RPMI8226 (cell line): ENCODE measurements around the gene OR2L8.

Experiments used
- DNase-seq: peaks from one replicate; pipeline ENCODE4 v3.0.0-alpha.2; 2015

Gene OR2L8, protein sequence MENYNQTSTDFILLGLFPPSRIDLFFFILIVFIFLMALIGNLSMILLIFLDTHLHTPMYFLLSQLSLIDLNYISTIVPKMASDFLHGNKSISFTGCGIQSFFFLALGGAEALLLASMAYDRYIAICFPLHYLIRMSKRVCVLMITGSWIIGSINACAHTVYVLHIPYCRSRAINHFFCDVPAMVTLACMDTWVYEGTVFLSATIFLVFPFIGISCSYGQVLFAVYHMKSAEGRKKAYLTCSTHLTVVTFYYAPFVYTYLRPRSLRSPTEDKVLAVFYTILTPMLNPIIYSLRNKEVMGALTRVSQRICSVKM

DNA sequence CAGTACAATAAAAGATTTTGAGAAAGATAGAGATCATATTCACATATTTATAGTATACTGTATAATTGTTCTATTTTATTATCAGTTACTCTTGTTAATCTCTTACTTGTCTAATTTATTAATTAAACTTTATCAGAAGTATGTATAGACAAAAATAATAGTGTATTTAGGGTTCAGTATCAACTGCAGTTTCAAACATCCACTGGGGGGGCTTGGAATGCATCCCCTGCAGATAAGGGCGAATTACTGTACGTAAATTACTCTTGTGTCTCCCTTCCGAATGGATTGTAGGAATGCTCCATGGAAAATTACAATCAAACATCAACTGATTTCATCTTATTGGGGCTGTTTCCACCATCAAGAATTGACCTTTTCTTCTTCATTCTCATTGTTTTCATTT is at the start of gene OR2L8:
TSS of gene OR2L8 (plus strand) at position 301 of the 400 bp plus-strand sequence. CDS start at position 301, 0 bp downstream.
- DNase-seq: no peak

DNA sequence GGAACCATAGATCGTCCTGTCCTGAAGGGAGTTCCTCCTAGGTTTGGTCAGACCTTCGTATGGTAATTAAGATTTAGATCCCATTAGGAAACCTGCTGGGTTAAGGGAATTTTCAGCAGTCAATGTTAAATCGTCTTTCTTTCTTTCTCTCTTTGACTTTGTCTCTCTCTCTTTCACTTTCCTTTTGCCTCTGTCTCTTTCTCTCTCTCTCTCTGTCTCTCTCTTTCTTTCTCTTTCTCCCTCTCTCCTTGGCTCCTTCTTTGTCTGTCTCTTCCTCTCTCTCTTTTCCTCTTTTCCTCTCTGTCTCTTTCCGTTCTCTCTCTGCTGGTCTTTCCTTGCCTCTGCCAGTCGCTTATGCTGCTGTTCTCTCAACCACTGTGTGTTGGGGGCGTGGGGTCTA is 44.5 kb upstream of the OR2L8 start:
- DNase-seq: no peak

DNA sequence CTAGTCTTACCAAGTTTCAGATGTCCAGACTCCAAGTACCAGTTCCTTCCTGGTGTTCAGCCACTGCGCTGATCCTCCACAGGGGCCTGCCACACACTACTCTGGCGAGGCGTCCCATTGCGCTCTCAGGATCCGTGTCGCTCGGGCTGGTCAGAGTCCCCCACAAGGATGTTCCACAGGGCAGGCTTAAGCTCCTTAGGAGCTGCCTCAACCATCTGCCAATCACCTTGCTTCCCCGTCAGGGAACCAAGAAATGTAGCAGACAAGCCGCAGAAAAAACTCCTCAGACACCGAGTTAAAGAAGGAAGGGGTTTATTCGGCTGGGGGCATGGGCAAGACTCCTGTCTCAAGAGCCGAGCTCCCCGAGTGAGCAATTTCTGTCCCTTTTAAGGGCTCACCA is 43.5 kb upstream of the OR2L8 start:
- DNase-seq: no peak

DNA sequence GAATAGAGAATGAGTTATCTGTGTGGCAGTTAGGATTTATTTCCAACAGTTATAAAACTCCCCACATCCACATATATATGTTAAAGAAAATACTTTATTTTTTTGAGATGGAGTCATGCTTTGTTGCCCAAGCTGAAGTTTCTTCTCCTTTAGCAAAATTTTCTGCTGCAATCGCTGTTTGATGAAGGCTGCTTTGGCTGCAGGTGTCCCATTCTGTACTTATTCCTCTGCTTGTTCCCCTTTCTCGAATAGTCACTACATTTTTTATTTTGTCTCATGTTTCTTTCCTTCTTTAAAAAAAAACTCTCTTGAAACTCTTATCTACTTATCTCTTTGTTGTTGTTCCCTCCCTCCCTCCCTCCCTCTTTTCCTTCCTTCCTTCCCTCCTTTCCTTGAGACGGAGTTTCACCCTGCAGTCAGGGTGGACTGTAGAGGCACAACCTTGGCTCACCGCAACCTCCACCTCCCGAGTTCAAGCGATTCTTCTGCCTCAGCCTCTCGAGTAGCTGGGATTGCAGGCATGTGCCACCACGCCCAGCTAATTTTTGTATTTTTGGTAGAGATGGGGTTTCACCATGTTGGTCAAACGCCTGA is 42.7 kb upstream of the OR2L8 start:
- no peak for DNase-seq

DNA sequence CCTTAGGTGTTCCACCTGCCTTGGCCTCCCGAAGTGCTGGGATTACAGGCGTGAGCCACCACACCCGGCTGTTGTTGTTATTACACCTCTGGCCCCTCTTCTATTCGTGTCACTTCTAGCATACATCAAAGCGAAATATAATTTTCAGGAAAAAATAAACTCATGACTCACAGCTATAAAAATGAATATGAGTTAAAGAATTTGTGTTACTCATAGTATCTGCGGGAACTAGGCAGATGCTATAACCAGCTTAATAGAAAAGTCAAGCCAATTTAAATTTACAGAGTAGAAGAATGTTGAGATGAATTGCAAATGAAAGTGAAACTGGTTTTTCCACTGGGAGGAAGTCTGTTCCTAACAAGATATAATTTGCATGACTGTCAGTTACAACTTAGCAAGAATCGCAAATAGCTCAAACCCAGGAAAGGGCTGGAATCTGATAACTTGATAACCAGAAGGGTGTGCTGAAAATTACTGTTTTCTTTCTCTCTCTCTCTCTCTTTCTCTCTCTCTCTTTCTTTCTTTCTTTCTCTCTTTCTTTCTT is 42.1 kb upstream of the OR2L8 start:
- peak; percentile 49 for DNase-seq

DNA sequence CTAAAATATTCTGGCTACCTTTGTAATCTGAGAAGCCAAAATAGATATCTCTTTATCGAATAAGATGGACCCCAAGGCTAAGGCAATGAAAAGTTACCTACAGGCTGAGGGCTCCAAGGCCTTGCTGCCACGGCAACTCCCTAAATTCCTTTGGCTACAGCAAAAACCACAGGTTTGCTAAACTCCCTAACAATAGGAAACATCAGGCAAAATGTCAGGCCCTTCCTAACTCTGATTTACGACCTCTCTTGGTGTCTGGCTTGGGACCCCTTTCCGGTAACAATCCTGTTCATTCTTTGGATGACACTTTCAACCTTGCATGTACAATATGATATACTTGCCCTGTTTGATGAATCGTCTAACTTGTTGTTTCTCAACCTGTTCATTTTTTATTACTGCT is 39.9 kb upstream of the OR2L8 start:
- DNase-seq: no peak

DNA sequence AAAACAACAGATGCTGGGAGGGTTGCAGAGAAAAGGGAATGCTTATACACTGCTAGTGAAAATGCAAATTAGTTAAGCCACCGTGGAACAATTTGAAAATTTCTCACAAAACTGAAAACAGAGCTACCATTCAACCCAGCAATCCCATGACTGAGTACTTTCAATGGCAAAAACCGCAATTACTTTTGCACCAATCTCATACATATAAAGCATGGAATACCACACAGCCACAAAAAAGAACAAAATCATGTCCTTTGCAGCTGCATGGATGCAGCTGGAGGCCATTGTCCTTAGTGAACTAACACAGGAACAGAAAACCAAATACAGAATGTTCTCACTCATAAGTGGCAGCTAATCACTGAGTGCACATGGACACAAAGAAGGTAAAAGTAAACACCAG is 34.9 kb upstream of the OR2L8 start:
- DNase-seq: no peak

DNA sequence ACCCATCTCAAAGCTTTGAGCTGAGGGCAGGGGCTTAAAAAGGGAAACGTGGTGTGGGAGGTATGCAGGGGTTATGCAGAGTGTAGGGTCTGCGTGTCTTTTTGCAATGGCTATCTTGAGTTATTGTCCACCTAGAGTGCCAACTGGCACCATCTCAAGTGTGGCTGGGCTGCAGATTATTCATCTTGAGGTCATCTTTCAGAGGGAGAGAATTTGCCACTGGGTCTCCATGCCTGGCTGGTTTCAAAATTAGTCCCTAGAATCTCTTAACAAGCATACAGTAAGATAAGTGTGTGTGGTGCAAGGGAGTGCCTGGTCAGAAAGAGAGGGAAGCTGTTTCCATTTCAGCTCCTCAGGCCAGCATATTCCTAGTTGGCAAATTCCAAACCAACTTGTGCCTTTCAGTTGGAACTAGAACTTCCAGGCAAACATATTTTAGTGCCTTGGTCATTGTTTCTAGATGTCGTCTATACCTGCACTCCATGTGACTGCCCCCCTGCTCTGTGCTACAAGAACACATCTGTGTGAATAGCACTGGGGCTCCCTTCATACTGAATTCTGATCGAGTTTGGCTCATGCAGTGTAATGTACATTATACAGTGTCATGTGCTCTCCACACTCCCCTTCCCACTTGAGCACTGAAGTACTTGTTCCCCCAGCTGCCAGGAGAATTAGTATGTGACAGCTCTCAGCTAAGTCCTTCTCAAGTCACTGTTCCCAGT is 33.6 kb upstream of the OR2L8 start:
- DNase-seq: no peak

DNA sequence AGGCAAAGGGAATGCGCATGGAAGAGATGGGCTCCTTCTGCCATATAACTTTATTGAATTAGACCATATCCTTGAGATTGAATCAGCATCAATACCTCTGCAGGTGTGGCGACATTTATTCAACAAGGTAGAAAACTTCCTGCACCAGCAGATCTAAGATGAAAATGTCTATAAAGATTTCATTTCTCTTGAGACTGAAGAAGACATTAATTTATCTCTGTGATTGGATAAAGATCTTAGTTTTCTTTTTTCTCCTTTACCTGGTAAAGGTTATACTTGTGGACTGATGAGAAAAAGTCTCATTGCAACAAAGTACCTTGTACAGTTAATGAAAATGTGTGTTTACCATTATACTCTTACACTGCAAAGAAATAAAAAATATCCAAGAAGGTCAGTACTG is 28.7 kb upstream of the OR2L8 start, which contains the start of gene OR2T8:
TSS of gene OR2T8 (plus strand) at position 301 of the 400 bp plus-strand sequence. CDS start 766 bp downstream, outside the sequence.
- no peak for DNase-seq

DNA sequence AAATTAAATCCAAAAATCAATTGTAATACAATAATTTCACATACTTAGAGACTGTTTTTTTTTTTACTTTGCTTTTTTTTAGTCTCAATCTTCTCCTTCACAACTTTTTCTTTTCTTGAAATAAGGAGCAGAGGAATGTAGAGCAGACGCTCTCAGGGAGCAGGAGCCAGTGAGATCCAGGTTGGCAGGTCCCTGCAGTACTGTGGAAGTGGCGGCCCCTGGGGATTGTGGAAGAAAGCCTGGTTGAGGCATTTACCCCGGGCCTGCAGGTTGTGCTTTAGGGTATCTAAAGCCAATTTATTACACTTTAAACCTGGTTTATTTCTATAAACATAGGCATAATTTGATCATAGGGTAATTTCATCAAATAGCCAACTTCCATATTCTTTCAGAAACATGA is 24.7 kb upstream of the OR2L8 start:
- DNase-seq: no peak

DNA sequence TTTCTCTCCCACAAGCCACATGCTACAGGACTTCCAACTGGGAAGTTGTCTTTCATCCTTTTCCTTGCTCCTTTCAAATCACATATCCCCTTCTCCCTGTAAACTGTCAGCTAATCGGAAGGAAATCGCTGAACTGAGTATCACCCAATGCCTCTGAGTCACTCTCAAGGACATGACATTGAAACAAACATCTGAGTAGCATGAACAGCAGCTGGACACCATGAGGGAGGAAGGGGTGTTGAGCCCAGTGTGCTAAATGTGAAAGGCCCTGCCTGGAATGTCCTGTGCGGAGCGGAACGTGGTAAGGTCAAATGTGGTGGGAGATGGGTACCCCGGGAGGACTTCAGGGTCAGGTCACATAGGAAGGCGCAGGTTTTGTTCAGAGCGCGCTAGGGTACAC is 23.8 kb upstream of the OR2L8 start, which contains the start of gene OR2AJ1:
TSS of gene OR2AJ1 (plus strand) at position 22 of the 400 bp plus-strand sequence. CDS start 8,880 bp downstream, outside the sequence.
- no peak for DNase-seq

DNA sequence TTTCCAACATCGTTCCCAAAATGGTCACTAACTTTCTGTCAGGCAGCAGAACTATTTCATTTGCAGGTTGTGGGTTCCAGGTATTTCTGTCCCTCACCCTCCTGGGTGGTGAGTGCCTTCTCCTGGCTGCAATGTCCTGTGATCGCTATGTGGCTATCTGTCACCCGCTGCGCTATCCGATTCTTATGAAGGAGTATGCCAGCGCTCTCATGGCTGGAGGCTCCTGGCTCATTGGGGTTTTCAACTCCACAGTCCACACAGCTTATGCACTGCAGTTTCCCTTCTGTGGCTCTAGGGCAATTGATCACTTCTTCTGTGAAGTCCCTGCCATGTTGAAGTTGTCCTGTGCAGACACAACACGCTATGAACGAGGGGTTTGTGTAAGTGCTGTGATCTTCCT is 14.7 kb upstream of the OR2L8 start:
- no peak for DNase-seq

DNA sequence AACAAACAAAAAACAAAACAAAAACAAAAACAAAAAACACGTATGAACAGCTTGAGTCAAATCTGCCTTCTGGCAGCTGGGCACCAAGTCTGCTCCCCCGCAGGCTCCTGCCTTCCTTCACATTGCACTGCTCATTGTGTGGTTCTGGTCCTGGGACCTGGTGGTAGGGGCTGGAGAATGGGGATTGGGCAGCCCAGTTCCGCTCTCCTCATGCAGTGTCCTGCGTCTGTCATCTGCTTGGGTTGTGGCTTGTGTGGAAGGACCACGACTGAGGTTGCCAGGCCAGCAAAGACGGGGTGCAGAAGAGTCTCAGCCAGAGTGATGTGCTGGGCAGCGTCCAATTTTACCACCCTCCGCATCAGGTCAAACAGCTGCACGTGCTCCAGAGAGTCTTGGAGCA is 12.9 kb upstream of the OR2L8 start:
- DNase-seq: no peak

DNA sequence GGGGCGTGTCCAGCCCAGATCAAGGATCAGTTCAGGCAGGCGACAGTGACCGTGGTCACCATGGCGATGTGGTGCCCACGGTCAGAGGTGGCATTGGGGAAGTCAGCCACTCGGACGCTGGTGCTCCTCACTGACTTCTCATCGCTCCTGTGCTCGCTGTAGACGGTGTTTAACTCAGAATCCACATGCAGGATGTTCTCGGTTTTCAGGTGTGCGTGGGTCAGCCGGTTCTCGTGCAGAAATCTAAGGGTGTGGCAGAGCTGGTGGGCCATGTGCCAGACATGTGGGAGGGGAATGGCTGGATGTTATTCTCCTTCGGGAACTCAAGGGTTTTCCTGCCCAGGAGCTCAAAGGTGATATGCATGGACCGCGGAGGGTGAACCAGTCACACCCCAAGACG is 12.2 kb upstream of the OR2L8 start:
- DNase-seq: no peak

DNA sequence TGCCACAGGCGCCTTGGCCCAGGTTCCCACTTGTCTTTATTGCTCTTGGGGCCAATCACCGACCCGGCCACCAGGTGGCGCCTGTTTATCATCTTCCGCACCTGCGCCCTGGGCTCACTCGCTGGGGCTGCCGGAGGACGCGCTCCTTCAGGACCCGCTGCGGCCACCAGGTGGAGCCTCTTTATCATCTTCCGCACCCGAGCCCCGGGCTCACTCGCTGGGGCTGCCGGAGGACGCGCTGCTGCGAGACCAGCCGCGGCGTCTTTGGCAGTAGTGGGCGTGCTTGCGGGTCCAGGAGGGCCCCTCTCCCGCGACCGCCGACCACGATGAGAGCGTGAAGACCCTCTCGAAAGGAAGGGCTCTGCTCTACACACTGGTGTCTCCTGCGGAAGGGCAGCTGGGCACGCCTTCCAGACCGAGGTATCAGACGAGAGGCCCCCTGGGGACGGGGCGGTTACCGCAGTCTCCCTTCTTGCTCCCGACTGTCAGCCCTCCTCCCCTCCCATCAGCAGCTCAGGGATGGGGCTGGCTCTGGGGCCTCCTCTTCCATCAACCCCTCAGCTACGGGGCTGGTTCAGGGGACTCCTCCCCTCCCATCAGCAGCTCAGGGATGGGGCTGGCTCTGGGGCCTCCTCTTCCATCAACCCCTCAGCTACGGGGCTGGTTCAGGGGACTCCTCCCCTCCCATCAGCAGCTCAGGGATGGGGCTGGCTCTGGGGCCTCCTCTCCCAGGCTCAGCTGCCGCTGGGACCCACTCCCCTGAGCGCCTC is 11.5 kb upstream of the OR2L8 start:
- DNase-seq: peak; percentile 93

DNA sequence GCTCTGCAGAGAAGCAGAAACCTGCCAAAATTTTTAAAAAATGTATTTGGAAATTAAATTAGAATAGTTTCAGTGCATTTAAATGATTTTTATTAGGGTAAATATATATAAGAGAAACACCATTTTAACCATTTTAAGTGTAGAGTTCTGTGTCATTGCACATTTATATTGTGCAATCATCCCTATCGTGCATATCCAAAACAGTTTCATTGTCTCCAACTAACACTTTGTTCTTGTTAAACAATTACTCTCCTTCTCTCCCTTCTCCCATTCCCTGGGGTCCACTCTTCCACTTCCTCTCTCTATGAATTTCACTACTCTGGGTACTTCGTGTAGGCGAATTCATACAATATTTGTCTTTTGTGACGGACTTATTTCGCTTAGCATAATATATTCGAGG is 6.0 kb upstream of the OR2L8 start:
- no peak for DNase-seq

DNA sequence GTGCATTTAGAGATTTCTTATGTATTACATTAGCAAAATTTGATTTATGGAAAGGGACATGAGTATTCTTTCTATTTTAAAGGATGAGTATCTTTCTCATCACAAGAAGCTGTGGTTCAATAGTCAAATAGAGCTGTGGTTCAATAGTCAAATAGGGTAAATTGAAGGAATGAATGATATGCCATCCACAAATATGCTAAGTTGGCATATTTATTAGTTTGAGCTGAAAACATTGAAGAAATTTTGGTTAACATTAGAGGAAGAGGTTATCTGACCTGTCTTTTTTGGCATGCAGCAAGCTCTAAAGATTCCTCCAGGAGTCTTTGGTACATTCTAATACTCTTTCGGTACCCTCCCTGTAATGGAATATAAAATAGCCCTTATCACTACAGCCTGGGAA is 4.8 kb downstream of the OR2L8 start:
- DNase-seq: no peak

DNA sequence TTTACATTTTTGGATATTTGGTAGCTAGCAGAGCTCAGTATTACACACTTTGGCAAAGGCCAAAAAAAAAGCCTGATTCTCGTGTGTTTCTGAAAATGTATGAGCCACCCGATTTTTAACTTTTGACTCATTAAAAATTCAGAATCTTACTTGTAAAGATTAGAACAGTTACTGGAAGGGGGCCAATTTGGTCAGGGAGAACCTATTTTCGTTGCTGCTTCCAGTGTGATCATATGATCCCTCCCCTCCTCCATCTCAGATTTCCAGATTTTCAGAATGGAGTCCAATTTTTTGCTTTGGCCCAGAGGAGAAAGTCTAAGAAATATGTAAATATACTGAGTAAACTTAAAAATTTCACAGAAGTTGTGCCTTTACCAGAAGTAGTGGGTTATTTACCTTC is 13.1 kb downstream of the OR2L8 start:
- no peak for DNase-seq

DNA sequence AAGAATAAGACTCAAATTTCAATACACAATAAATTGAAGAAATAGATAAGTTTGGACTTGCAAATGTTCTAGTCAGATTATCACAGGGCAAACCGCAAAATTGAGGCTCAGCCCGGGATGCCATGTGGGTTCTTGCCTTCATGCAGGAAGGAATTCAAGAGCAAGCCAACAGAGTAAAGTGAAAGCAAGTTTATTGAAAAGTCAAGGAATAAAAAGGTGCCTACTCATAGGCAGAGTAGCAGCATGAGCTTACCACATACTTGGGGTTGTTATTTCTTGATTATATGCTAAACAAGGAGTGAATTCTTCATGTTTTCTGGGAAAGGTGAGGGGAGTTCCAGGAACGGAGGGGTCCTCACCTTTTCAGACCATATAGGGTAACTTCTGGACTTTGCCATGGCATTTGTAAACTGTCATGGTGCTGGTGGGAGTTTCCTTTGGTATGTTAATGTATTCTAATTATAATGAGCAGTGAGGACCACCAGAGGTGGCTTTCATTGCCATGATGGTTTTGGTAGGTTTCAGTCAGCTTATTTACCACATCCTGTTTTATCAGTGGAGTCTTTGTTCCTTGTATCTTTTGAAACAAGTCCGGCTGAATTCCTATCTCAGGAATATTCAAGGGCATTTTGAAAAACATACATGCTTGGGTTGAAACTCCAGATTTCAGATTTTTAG is 14.4 kb downstream of the OR2L8 start:
- no peak for DNase-seq

DNA sequence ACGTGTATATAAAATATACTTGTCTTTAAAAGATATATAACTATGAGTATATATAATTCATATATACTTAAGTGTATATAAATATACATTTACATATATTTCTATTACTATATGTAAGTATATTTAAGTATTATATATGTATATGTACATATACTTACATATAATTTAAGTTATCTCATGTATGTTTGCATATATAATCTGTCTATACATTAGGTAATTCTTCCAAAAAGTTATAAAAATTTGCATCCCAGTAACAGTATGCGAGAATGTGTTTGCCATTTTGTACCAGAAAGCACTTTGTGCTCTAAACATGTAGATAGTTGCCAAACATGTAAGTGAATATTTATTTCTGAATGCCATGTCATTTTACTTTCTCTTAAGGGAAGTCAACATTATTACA is 16.3 kb downstream of the OR2L8 start, which contains the start of gene OR2AK2:
TSS of gene OR2AK2 (plus strand) at position 301 of the 400 bp plus-strand sequence. CDS start 144 bp downstream, outside the sequence.
- DNase-seq: no peak

DNA sequence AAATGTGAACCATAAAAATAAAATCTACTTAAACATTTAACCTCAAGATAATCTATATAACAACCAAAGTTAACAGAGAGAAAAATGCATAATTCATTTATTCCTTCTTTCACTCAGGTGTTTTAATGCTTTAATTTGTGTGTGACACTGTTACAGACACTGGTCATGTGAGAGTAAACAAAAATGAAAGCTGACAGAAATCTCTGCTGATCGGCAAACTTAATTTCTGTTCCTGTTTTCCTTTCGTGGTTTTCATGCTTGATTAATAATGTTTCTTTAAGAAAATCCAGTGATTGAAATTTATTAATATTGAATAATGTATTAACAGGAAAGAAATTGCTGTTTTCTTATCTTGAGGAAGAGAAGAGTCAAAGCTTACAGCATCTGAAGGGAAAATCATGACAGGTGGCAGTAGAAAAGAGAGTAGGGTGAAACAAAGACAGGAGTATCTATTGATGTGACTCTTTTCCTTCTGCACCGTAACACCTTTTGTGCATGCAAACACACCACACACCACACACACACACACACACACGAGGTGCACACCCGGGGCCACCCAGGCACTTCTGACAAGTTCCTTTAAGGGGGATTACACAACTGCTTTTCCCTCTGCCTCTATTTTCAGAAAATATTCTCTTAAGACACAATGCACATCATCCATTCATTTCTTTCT is 18.0 kb downstream of the OR2L8 start:
- no peak for DNase-seq

DNA sequence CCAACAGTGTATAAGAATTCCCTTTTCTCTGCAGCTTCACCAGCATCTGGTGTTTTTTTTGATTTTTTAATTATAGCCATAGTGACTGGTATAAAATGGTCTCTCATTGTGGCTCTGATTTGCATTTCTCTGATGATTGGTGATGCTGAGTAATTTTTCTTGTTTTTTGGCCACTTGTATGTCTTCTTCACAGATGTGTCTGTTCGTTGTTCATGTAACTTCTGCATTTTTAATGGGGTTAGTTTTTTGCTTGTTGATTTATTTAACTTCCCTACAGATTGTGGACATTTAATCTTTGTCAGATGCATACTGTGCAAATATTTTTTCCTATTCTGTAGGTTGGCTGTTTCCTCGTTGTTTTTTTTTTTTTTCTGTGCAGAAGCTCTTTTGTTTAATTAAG is 44.3 kb downstream of the OR2L8 start:
- no peak for DNase-seq
